Cerebellar cortex (tissue), 1 donor: ENCODE data around the gene AP4B1.
"Not testable (repeated sequence)": the region's sequence is repeated elsewhere in the genome, so short reads cannot be mapped to it uniquely, and the experiment has no call there.

ENCODE experiments used
- DNase-seq: peaks from one replicate; pipeline ENCODE4 v3.0.0-alpha.2; 2015; ENCODE audit warnings: low spot score

Gene AP4B1

GRCh38 chr1:113858418-113858817 is 46.2 kb downstream of the AP4B1 start:
- no peak for DNase-seq

GRCh38 chr1:113857776-113858175 is 46.8 kb downstream of the AP4B1 start:
- no peak for DNase-seq

- DNase-seq, result no peak
Measured at GRCh38 chr1:113856401-113856790, 48.2 kb downstream of the AP4B1 start.

- DNase-seq, result no peak
Measured at GRCh38 chr1:113855630-113856400, 48.8 kb downstream of the AP4B1 start.

GRCh38 chr1:113854234-113854633 is 50.4 kb downstream of the AP4B1 start:
- DNase-seq, result no peak

GRCh38 chr1:113852694-113853093 is 51.9 kb downstream of the AP4B1 start:
- not testable (repeated sequence) for DNase-seq

GRCh38 chr1:113850127-113850796 is 54.3 kb downstream of the AP4B1 start:
- DNase-seq, result no peak

GRCh38 chr1:113849072-113849471 is 55.5 kb downstream of the AP4B1 start:
- DNase-seq, result no peak

- no peak for DNase-seq
Measured at GRCh38 chr1:113846391-113847035, 58.1 kb downstream of the AP4B1 start.
